ENCODE measurements around the gene CAMKMT.

GRCh38 chr2:44819061-44819460 is 457.3 kb downstream of the CAMKMT start:
- TF ChIP-seq CTCF (IDR thresholded peaks at IDR 0.05) (no peak), POLR2AphosphoS5 (IDR thresholded peaks at IDR 0.05) (no peak), POLR2A (IDR thresholded peaks at IDR 0.05) (no peak)
